Measurements from ENCODE around the gene PLA2G7.

Gene PLA2G7

DNA sequence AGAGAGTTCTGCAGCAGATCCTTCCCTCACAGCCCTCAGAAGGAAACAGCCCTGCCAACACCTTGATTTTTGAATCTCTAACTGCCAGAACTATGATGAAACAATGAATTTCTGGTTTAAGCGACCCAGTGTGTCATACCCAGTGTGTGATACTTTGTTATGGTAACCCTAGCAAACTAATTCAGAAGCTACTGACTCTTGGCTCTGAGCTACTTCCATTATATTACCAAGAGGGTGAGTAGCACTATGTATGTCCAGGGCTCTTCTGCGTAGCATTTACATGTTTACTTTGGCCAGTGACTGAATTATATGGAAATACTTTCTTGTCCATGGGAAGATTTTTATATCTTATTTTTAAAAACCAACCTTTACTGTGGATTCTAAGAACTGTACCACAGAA lies 28.3 kb upstream of the PLA2G7 start:
- Histone ChIP-seq H3K36me3 (ENCODE audit: insufficient read depth, low read length) (no peaks in the 10 kb centered on the region), H3K9ac (ENCODE audit: low read depth, low read length) (no peak overlapping the region), H3K4me3 (ENCODE audit: low read depth in 1 of 2, low read length in 2 of 2) (no peak overlapping the region), H3K9me3 (ENCODE audit: insufficient read depth, low read length, severe bottlenecking) (no peaks in the 10 kb centered on the region), H3K4me2 (ENCODE audit: insufficient read depth, low read length) (no peak overlapping the region), H3K27ac (ENCODE audit: low read length) (no peak overlapping the region), H3K27me3 (ENCODE audit: insufficient read depth, low read length, poor library complexity) (no peaks in the 10 kb centered on the region), H3K4me1 (ENCODE audit: insufficient read depth, low read length) (no peaks in the 10 kb centered on the region), H2AFZ (ENCODE audit: low read depth, low read length) (no peak overlapping the region), H3K79me2 (ENCODE audit: insufficient read depth, low read length) (no peaks in the 10 kb centered on the region), H4K20me1 (ENCODE audit: insufficient read depth, low read length) (no peaks in the 10 kb centered on the region)
- ATAC-seq (ENCODE audit: insufficient read depth, low read depth) = no peak
- TF ChIP-seq, protein P1, sequence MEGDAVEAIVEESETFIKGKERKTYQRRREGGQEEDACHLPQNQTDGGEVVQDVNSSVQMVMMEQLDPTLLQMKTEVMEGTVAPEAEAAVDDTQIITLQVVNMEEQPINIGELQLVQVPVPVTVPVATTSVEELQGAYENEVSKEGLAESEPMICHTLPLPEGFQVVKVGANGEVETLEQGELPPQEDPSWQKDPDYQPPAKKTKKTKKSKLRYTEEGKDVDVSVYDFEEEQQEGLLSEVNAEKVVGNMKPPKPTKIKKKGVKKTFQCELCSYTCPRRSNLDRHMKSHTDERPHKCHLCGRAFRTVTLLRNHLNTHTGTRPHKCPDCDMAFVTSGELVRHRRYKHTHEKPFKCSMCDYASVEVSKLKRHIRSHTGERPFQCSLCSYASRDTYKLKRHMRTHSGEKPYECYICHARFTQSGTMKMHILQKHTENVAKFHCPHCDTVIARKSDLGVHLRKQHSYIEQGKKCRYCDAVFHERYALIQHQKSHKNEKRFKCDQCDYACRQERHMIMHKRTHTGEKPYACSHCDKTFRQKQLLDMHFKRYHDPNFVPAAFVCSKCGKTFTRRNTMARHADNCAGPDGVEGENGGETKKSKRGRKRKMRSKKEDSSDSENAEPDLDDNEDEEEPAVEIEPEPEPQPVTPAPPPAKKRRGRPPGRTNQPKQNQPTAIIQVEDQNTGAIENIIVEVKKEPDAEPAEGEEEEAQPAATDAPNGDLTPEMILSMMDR (IDR thresholded peaks at IDR 0.05; ENCODE audit: borderline replicate concordance, extremely low read depth, low read length, poor library complexity, severe bottlenecking) = no peak
- TF ChIP-seq EZH2 (IDR thresholded peaks at IDR 0.05; ENCODE audit: borderline replicate concordance, low read depth, low read length, severe bottlenecking) = no peak
- DNase-seq = no peak

DNA sequence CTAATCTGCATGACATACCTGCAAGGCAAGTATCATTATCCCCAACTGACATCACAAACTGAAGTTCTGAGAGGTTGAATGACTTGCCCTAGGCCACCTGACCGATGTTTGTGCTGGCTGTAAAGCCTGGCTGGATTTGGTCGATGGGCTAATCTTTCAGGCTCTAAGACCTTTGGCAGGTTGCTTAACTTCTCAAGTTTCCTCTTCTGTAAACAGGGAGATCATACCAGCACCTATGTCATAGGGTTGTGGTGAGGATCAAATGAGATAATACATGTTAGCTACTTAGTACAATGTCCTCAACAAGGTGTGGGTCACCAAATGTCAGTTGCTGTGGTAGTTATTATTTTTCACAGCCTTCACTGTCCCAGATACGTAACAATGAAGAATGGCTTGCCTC lies 25.8 kb upstream of the PLA2G7 start:
- H3K9me3 ChIP-seq (ENCODE audit: insufficient read depth, low read length, severe bottlenecking) = no peaks in the 10 kb centered on the region
- H4K20me1 ChIP-seq (ENCODE audit: insufficient read depth, low read length) = no peaks in the 10 kb centered on the region
- H3K4me2 ChIP-seq (ENCODE audit: insufficient read depth, low read length) = no peak overlapping the region
- no peaks in the 10 kb centered on the region for H3K36me3 ChIP-seq (ENCODE audit: insufficient read depth, low read length)
- H3K4me1 ChIP-seq (ENCODE audit: insufficient read depth, low read length) = no peaks in the 10 kb centered on the region
- ATAC-seq (ENCODE audit: insufficient read depth, low read depth) (no peak), DNase-seq (no peak)
- no peak overlapping the region for H3K9ac ChIP-seq (ENCODE audit: low read depth, low read length)
- H3K27me3 ChIP-seq (ENCODE audit: insufficient read depth, low read length, poor library complexity) = no peaks in the 10 kb centered on the region
- no peaks in the 10 kb centered on the region for H3K79me2 ChIP-seq (ENCODE audit: insufficient read depth, low read length)
- H3K4me3 ChIP-seq (ENCODE audit: low read depth in 1 of 2, low read length in 2 of 2) = no peak overlapping the region
- no peak overlapping the region for H2AFZ ChIP-seq (ENCODE audit: low read depth, low read length)
- no peak overlapping the region for H3K27ac ChIP-seq (ENCODE audit: low read length)
- TF ChIP-seq, protein P1 (IDR thresholded peaks at IDR 0.05; ENCODE audit: borderline replicate concordance, extremely low read depth, low read length, poor library complexity, severe bottlenecking) = no peak
- no peak for TF ChIP-seq EZH2 (IDR thresholded peaks at IDR 0.05; ENCODE audit: borderline replicate concordance, low read depth, low read length, severe bottlenecking)

DNA sequence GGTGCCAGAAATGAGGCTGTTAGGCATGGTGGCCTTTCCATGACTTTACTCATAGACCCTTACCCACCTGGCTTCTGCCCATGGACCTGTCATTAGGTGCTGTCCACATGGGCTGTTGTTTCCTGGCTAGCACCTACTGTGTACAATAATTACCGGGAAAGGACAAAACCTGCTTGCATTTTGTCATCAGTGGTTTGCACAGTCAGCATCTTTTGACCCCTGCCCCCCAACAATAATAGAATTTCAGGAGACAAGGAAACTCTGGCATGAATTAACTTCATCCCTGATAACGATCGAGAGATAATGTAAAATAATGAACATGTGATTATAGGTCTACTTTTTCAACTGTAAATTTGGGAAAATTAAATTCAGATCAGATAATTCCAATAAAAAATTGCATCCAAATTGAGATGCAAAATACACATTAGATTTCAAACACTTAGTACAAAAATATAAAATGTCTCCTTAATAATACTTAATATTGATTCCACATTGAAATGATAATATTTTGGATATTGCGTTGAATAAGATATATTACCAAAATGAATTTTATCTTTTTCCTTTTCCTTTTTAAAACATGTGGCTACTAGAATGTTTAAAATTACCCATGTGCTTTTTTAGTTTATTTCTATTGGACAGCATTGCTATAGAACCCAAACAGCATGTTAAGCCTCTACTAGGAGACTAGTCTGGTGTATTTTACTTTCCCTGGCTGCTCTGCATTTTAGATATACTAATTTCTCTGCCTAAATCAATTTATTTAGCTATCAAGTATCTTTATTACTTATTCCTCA lies 24.0 kb upstream of the PLA2G7 start:
- ATAC-seq (ENCODE audit: insufficient read depth, low read depth) (no peak), DNase-seq (no peak)
- Histone ChIP-seq H3K4me2 (ENCODE audit: insufficient read depth, low read length) (no peak overlapping the region), H3K36me3 (ENCODE audit: insufficient read depth, low read length) (no peaks in the 10 kb centered on the region), H3K9ac (ENCODE audit: low read depth, low read length) (no peak overlapping the region), H3K79me2 (ENCODE audit: insufficient read depth, low read length) (no peaks in the 10 kb centered on the region), H3K9me3 (ENCODE audit: insufficient read depth, low read length, severe bottlenecking) (no peaks in the 10 kb centered on the region), H2AFZ (ENCODE audit: low read depth, low read length) (no peak overlapping the region), H4K20me1 (ENCODE audit: insufficient read depth, low read length) (no peaks in the 10 kb centered on the region), H3K27ac (ENCODE audit: low read length) (no peak overlapping the region), H3K27me3 (ENCODE audit: insufficient read depth, low read length, poor library complexity) (no peaks in the 10 kb centered on the region), H3K4me3 (ENCODE audit: low read depth in 1 of 2, low read length in 2 of 2) (no peak overlapping the region), H3K4me1 (ENCODE audit: insufficient read depth, low read length) (no peaks in the 10 kb centered on the region)
- TF ChIP-seq EZH2 (IDR thresholded peaks at IDR 0.05; ENCODE audit: borderline replicate concordance, low read depth, low read length, severe bottlenecking) = no peak
- TF ChIP-seq, protein P1 (IDR thresholded peaks at IDR 0.05; ENCODE audit: borderline replicate concordance, extremely low read depth, low read length, poor library complexity, severe bottlenecking) = no peak
